ENCODE measurements around the gene ZNF821. TPM values are rescaled to one million over a fixed set of nuclear protein-coding genes. Genes with fewer than 3 reads are reported as not detected.

Gene ZNF821
- total and polyA plus RNA-seq, 10 of the 15 experiments (the other 5 are each of a cell fraction or from before 2014, with no cell fraction given), result 0.82 to 9.9 (median 6.8) TPM

DNA sequence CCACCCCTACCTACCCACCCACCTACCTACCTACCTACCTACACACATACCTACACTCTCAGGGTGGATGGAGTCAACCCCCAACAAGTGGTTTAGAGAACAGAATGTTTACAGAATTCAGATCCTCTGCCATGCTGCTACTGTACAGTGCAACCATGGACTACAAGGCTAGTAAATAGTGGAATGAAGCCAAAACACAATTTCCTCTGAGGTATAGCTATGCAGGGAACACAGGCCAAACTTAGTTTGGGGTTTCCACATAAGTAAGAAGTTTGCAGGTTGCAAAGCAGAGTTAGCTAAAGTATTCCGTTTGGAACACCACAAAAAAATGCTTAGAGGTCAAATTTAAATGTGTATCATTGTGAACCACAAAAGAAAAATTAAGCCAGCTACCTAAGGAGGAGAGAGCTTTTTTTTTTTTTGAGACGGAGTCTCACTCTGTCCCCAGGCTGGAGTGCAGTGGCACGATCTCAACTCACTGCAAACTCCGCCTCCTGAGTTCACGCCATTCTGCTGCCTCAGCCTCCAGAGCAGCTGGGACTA is 72.7 kb downstream of the ZNF821 start:
- SMC1A ChIA-PET (ENCODE audit: uncharacterized antibody, unreplicated experiment), result interaction anchor here (1.0 to 1.3 kb wide), 4 partner anchors 13 to 71 kb away, joined by 3 to 4 read pairs (median 4); no protein-coding TSS in a partner anchor
- Histone ChIP-seq H3K4me3 (no peak overlapping the region), H3K79me2 (ENCODE audit: control insufficient read depth, insufficient read depth, low read length) (peaks cover 35% of the 10 kb centered on the region), H3K9me3 (replicated peaks; ENCODE audit: control insufficient read depth, insufficient read depth, low read length) (no peaks in the 10 kb centered on the region), H3K27ac (ENCODE audit: control insufficient read depth, insufficient read depth) (0 out of 2 replicates have a peak overlapping the region, but pooled peaks have one; percentile 4), H2AFZ (ENCODE audit: control insufficient read depth, low read depth, low read length) (no peak overlapping the region), H3K4me2 (ENCODE audit: control insufficient read depth, insufficient read depth) (no peak overlapping the region), H3K4me1 (ENCODE audit: control insufficient read depth, insufficient read depth, low read length) (peaks cover 12% of the 10 kb centered on the region), H3K27me3 (replicated peaks in 1 of 2; ENCODE audit: control insufficient read depth in 2 of 2, insufficient read depth in 2 of 2, low read length in 1 of 2) (no peaks in the 10 kb centered on the region), H3K36me3 (ENCODE audit: control insufficient read depth in 2 of 2, insufficient read depth in 2 of 2, low read length in 1 of 2) (no peaks in the 10 kb centered on the region), H4K20me1 (ENCODE audit: control insufficient read depth, insufficient read depth) (no peaks in the 10 kb centered on the region; the same call in 1 of the 2 replicates), H3K9ac (ENCODE audit: control insufficient read depth, insufficient read depth, low read length) (no peak overlapping the region)
- in situ Hi-C loops (cut with MboI) (no loop called here), intact Hi-C loops (cut with micrococcal nuclease; ENCODE audit: unreplicated experiment) (no loop called here)
- FAIRE-seq, result no peak
- POLR2A ChIA-PET, result interaction anchor here (0.5 to 4.9 kb wide), 2 partner anchors 71 to 83 kb away, joined by 3 to 30 read pairs; partner anchors contain the start of gene ZNF821
- ATAC-seq, result no peak
- 98% methylated on average over 5 of the region's 5 CpGs for WGBS (ENCODE audit: insufficient coverage, insufficient replicate concordance, low lambda C conversion rate, missing lambda C conversion rate)
- no TSS peak for BruUV-seq (replicated peaks)
- CTCF ChIA-PET, result interaction anchor here (0.9 to 6.4 kb wide), 4 partner anchors 31 to 246 kb away, joined by 3 to 33 read pairs (median 4); no protein-coding TSS in a partner anchor
- RAD21 ChIA-PET (ENCODE audit: unreplicated experiment), result interaction anchor here (4.3 kb wide), 1 partner anchor 71 kb away, joined by 22 read pairs; the partner anchor contains the start of gene ZNF821
- DNase-seq (ENCODE audit: low read depth, low spot score), result no peak
- TF ChIP-seq ZBTB4 (CRISPR knock-in tag; IDR thresholded peaks at IDR 0.05) (no peak), STAT1 (conservative IDR thresholded peaks at IDR 0.05) (no peak), CHD1 (IDR thresholded peaks at IDR 0.05; ENCODE audit: low read depth, low read length) (no peak), SUZ12 (IDR thresholded peaks at IDR 0.05; ENCODE audit: unreplicated experiment) (no peak), CREB1 (IDR thresholded peaks at IDR 0.05; ENCODE audit: low read depth) (no peak), YY1 (IDR thresholded peaks at IDR 0.05; ENCODE audit: low read depth, low read length) (no peak), ZNF384 (IDR thresholded peaks at IDR 0.05; ENCODE audit: borderline replicate concordance, low read depth, low read length) (no peak), ATF7 (IDR thresholded peaks at IDR 0.05; ENCODE audit: low read depth) (no peak), HCFC1 (IDR thresholded peaks at IDR 0.05; ENCODE audit: low read length) (no peak)
- TF ChIP-seq, protein P1, sequence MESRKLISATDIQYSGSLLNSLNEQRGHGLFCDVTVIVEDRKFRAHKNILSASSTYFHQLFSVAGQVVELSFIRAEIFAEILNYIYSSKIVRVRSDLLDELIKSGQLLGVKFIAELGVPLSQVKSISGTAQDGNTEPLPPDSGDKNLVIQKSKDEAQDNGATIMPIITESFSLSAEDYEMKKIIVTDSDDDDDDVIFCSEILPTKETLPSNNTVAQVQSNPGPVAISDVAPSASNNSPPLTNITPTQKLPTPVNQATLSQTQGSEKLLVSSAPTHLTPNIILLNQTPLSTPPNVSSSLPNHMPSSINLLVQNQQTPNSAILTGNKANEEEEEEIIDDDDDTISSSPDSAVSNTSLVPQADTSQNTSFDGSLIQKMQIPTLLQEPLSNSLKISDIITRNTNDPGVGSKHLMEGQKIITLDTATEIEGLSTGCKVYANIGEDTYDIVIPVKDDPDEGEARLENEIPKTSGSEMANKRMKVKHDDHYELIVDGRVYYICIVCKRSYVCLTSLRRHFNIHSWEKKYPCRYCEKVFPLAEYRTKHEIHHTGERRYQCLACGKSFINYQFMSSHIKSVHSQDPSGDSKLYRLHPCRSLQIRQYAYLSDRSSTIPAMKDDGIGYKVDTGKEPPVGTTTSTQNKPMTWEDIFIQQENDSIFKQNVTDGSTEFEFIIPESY (IDR thresholded peaks at IDR 0.05), result no peak
- TF ChIP-seq, protein P2, sequence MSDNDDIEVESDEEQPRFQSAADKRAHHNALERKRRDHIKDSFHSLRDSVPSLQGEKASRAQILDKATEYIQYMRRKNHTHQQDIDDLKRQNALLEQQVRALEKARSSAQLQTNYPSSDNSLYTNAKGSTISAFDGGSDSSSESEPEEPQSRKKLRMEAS (IDR thresholded peaks at IDR 0.05; ENCODE audit: low read depth, low read length), result no peak
- TF ChIP-seq, protein P3, sequence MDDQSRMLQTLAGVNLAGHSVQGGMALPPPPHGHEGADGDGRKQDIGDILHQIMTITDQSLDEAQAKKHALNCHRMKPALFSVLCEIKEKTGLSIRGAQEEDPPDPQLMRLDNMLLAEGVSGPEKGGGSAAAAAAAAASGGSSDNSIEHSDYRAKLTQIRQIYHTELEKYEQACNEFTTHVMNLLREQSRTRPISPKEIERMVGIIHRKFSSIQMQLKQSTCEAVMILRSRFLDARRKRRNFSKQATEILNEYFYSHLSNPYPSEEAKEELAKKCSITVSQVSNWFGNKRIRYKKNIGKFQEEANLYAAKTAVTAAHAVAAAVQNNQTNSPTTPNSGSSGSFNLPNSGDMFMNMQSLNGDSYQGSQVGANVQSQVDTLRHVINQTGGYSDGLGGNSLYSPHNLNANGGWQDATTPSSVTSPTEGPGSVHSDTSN (IDR thresholded peaks at IDR 0.05; ENCODE audit: insufficient replicate concordance, low read depth, low read length), result no peak
- TF ChIP-seq, protein P4, sequence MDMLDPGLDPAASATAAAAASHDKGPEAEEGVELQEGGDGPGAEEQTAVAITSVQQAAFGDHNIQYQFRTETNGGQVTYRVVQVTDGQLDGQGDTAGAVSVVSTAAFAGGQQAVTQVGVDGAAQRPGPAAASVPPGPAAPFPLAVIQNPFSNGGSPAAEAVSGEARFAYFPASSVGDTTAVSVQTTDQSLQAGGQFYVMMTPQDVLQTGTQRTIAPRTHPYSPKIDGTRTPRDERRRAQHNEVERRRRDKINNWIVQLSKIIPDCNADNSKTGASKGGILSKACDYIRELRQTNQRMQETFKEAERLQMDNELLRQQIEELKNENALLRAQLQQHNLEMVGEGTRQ (IDR thresholded peaks at IDR 0.05; ENCODE audit: borderline replicate concordance, low read depth, low read length), result no peak

All from GM12878 (cell line).